GM21390 (cell line): ENCODE data around the gene WBP1L.
"Not testable (repeated sequence)": the region's sequence is repeated elsewhere in the genome, so short reads cannot be mapped to it uniquely, and the experiment has no call there.

Experiments used
- ATAC-seq: cut with Tn5 transposase; IDR thresholded peaks from one replicate; pipeline ENCODE4 v1.9.1; 2021; ENCODE audit not compliant: unreplicated experiment

The WBP1L gene

GRCh38 chr10:102802920-102803534, 59.3 kb downstream of the WBP1L start:
- no peak for ATAC-seq

DNA sequence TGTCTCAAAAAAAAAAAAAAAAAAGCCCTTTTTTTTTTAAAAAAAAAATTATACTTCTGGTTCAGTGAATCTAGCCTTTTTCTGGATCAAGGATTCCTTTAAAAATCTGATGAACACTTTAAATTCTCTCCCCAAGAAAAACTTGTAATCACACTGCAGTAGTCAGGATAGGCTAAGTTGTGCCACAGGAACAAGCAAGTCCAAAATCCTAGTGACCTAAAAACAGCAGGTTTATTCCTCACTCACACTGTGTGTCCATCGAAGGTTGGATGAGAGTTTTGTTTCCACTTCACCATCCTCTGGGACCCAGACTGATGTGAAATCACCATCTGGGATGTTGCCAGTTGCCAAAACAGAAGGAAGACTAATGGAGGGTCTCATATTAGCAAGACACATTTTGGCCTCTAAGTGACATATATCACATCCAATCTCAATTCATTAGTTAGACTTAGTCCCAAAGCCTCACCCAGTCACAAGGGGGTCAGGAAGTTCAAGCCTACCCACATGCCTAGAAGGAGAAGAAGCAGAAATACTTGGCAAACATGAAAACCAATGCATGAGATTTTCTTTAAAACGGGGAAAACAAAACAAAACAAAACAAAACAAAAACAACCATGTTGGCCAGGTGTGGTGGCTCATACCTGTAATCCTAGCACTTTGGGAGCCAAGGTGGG, 60.8 kb downstream of the WBP1L start:
- ATAC-seq: no peak

DNA sequence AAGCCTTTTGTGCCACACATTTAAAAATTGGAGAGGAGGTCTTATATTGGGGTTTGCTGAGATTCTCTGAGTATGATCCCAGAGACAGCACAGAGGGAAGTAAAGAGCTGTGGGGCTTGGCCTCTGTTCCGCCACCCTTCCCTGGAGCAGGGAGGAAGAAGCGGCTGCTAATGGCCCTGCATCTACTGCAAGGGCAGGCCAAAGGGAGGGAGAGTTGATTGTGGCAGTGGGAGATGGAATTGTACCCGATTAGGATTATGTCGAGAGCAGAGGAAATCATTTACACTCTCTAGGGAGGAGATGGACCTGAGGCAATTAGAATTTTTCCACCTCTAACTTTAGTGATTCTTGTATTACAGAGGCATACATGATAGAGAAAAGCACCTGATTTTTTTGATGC, 64.6 kb downstream of the WBP1L start:
- ATAC-seq: no peak

DNA sequence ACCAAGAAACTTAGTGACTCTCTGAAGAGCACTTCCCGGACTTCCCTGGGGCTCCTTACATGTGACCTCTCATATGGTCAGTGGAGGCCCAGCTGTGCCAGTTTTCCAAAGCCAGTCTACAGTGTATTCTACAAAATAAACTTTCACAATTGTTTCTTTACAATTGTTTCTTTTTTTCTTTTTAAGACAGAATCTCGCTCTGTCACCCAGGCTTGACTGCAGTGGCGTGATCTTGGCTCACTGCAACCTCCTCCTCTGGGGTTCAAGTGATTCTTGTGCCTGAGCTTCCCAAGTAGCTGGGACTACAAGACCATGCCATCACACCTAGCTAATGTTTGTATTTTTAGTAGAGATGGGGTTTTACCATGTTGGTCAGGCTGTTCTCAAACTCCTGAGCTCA, 67.6 kb downstream of the WBP1L start:
- ATAC-seq: no peak

DNA sequence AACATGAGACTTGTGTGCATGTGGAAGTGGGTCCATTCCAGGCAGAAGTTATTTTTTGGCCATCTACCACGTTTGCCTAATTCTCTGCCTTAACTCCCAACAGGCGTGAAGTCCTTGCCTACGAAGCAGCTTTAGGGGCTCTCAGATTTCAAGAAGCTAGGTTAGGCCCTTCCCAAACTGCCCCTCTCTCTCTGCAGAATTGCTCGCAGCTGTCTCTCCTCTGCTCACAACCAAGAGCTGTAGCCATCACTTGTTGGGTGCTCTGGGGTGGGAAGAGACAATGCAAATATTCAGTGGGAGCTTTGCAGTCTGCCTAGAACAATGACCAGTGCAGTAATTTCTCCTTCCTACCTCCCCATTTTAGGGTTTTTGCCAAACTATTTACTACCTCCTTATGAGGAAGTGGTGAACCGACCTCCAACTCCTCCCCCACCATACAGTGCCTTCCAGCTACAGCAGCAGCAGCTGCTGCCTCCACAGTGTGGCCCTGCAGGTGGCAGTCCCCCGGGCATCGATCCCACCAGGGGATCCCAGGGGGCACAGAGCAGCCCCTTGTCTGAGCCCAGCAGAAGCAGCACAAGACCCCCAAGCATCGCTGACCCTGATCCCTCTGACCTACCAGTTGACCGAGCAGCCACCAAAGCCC, 68.6 kb downstream of the WBP1L start:
- no peak for ATAC-seq

GRCh38 chr10:102813017-102813541, 69.3 kb downstream of the WBP1L start:
- ATAC-seq: no peak

DNA sequence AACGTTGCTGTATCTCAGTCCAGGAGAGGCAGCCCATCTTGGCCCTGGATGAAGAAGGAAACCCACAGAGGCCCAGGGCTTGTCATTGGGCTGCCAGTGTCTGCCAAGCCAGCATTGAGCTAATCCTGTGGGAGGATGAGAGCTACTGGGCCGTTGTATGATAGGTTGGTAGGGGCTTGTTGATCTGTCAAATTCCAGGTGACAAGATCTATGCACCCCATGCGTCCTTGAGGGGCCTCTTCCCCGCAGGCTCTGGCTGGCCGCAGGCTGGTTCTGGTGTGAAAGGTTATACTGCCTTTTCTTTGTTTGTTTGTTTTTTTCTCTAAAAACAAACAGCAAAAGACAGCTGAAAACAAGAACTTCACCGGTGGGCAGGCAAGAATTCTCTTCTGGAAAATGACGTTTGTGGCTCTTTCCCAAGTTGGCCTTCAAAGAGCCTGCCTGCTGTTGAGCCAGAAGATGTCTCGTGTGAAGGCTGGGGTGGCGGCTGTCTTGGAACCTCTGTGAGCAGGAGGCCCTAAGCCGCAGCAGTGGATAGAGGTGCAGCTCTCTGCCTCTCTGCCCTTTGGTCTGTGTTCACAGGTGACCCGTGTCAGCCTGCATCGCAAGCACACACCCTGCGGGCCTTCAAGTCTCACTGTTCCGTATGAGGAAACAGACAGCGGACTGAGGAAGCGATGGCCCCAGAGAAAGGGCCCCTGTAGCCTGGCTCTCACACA, 70.1 kb downstream of the WBP1L start:
- no peak for ATAC-seq

- no peak for ATAC-seq
These were observed 70.7 kb downstream of the WBP1L start for GRCh38 chr10:102814453-102814871.

DNA sequence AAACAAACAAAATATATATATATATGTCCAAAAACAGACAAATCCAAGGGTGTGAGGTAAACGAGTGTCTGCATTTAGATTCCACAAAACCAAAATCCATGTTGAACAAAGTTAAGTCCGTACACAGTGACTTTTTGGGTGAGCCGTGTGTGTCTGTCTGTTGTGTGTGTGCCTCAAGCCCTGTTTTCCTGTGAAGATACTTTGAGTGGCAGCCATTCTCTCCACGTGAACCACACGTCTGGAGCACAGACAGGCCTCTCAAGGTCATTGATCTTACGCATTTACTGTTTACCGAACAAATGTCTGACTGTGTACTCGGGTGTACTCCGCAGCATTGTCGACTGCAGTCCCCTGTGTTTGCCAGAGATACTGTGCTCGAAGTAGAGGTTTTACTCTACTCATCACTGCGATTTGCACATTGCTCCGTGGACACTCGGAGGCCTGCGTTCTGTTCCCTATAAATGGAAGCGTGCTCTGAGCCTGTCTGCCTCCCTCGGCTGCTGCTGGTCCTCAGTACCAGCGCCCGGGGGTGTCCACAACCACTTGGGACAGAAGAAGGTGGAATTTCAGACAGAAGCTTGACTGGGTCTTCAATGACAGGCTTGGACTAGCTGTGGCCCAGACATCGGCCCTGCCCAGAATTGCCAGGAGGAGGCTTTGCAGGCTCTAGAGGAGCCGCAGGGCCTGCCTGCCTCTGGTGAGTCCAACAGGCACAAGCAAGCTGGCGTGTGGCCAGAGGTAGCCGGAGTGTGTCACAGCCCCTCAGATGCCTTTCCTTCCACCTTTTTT, 71.3 kb downstream of the WBP1L start:
- no peak for ATAC-seq

- no peak for ATAC-seq
These were observed 72.2 kb downstream of the WBP1L start for GRCh38 chr10:102815790-102816549.

GRCh38 chr10:102817175-102817574, 73.4 kb downstream of the WBP1L start:
- ATAC-seq: no peak

DNA sequence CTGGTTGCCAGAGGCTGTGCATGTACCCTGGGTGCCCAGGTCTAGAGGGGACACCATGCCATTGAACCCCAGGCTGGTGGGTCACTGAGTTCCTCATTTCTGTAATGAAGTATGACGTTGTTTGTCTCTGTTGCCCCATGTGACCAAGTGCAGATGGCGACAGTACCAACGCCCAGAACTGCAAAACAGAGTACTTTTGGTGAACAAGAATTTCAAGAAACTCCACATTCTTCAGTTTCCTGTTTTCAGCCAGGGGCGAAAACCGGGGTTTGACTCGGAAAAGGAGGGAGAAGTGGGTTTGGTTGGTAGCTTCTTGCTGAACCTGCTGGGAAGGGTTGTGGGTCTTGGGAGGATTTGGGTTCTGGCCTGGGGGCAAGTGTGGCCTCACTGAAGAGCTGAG, 75.3 kb downstream of the WBP1L start:
- no peak for ATAC-seq

GRCh38 chr10:102820008-102820407, 76.3 kb downstream of the WBP1L start:
- not testable (repeated sequence) for ATAC-seq

DNA sequence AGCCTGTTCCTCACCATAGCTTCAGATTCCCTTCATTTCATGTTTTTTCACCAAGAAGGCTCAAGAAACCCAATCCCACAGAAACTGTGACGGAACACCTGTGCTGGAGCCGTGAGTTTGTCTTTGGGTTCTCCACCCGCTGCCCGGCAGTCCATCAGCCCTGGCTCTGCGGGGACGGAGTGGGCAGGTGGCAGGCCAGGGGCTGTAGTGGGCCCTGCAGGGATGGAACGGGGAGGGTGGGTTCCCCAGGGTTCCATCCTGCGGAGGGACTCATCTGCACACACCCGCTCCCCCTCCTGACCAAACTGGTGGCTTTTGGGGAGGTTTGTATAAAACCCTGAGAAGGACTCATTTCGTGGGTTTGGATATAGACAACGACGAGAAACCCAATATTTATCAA, 78.5 kb downstream of the WBP1L start:
- no peak for ATAC-seq

- no peak for ATAC-seq
These were observed 80.9 kb downstream of the WBP1L start for GRCh38 chr10:102824664-102825063.

DNA sequence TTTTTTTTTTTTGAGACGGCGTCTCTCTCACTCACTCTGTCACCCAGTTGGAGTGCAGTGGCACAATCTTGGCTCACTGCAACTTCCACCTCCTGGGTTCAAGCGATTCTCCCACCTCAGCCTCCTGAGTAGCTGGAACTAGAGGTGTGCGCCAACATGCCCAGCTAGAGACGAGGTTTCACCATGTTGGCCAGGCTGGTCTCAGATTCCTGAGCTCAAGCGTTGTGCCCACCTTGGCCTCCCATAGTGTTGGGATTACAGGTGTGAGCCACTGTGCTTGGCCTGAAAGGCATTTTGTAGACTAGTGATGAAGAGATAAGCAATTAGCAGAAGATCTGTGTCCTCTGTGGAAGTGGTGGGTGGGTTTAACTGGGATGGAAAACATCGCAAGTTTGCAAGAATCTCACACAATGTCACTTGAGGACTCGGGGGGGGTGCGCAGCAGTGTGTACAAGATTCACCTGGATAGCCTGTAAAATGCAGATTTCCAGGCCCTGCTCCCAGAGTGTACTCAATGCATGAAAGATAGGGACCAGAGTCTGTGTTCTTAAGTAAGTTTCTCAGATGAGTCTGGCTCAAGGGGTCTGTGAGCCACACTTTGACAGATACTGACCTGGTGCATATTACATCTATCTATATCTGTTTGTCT, 82.5 kb downstream of the WBP1L start:
- no peak for ATAC-seq

GRCh38 chr10:102827597-102827975, 83.8 kb downstream of the WBP1L start:
- ATAC-seq: no peak

- ATAC-seq: no peak
These were observed 87.7 kb downstream of the WBP1L start for GRCh38 chr10:102831322-102832071.

DNA sequence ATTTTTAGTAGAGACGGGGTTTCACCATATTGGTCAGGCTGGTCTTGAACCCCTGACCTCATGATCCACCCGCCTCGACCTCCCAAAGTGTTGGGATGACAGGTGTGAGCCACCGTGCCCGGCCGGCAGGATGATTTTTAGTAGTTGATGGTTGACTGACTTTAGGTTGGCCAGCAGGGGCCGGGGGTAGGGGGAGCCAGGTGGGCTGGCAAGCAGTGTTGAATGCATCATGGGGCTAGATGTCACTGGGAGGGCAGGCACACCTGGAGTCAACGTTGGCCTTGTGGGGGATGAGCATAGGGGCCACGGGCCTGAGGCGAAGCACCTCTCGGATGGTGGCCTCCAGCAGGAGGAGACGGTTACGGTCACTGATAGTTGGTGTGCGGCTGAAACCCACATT, 88.5 kb downstream of the WBP1L start:
- no peak for ATAC-seq
